ELR (cell line): ENCODE measurements around the gene PGF.
A peak's percentile ranks its signal among the peaks of the same experiment; 100 is the strongest.
"Not testable (repeated sequence)": the region's sequence is repeated elsewhere in the genome, so short reads cannot be mapped to it uniquely, and the experiment has no call there.

Experiments
- DNase-seq: peaks from one replicate; pipeline ENCODE4 v3.0.0-alpha.2; 2015; ENCODE audit warnings: low read depth

Gene PGF

GRCh38 chr14:74942181-74942580, 13.2 kb downstream of the PGF start:
- DNase-seq = no peak

- peak; percentile 76 for DNase-seq
These were observed 13.7 kb downstream of the PGF start for GRCh38 chr14:74941676-74942097.

- no peak for DNase-seq
These were observed 14.3 kb downstream of the PGF start for GRCh38 chr14:74940956-74941565.

DNA sequence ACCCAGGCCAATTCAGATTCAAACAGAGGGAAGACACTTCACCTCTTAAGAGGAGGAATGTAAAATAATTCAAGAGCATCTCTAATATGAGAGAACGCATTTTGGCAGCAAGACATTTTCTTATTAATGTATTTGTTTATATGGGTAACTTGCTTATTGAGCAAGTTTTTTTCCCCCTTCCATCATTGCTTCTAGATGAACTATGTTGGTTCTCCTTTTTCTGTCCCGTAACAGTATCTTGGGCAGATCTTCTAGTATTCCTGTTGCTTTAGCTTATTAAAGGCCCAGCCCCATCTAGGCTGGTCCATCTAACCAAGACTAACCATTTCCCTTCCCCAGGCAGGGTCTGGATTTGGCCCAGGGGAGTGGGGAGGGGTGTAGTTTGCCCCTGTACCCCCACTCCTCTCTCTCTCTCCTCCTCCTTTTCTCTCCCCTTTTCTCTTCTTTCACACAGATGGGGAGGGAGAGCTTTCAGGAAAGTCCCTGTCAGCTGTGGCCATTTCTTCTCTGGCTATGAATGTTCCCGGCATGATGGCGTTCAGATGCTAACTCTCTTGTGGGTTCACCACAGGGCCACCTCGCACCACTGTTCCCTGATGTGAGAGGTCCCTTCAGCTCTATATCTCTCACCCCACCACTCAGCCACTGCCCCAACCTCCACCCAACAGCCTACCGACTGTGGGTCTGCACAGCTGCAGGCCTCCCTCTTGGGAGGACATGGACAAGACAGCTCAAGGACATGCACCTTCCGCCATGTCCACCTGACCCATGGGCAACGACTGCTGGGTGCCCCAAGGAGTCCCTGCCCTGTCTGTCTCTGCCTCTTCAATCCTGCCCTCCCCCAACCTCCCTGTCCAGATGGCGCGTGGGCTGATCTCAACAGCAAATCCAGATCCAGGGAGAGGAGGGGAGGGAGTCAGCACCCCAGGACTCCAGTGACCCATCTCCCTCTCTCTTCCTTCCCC, 16.6 kb downstream of the PGF start:
- DNase-seq = no peak

- no peak for DNase-seq
These were observed 18.2 kb downstream of the PGF start for GRCh38 chr14:74937171-74937570.

DNA sequence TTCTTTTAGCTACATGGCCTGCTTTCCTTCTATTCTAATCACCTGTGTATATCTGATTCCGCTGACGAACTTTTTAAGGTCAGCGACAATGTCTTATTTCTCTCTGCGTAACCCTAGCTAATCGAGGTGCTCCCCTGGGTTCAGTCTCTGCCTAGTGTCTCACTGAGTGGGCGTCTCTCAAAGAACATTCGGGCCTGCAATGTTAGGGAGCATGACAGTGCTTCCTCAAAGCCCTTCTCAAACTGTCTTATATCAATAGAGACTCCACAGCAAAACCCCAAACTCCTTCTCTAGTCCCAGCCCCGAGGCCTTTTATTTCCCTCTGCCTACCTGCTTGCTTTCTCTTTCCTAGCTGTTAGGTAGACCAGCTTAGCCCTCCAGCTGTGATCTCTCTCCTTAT, 18.7 kb downstream of the PGF start:
- no peak for DNase-seq

DNA sequence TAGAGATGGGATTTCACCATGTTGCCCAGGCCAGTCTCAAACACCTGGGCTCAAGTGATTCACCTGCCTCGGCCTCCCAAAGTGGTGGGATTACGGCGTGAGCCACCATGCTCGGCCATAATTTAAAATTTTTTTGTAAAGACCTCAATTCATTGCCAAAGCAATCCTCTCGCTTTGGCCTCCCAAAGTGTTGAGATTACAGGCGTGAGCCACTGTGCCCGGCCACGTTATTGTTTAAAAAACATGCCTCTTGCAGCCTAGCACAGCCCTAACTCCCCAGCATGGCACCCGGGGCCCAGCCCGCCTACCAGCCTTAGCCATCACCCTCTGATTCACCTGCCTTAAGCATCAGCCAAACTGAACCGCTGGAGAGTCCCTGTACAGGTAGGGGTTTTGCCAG, 19.2 kb downstream of the PGF start:
- no peak for DNase-seq

DNA sequence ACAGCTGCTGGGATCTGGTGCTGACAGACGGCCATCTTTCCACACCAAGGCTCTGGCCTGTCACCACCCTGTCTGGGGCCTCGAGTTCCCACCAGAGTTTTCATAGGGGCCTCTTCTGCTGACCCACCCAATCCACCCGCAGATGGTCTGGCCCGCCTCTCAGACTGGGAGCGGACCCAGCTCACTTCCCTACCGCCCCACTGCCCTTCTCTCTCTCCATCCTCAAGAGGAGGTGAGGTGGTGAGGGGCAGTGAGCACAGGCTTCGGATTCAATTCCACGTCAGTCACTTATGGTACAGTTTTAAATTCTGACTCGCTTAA, 20.1 kb downstream of the PGF start:
- DNase-seq = no peak

- DNase-seq = no peak
These were observed 20.7 kb downstream of the PGF start for GRCh38 chr14:74934476-74935359.

DNA sequence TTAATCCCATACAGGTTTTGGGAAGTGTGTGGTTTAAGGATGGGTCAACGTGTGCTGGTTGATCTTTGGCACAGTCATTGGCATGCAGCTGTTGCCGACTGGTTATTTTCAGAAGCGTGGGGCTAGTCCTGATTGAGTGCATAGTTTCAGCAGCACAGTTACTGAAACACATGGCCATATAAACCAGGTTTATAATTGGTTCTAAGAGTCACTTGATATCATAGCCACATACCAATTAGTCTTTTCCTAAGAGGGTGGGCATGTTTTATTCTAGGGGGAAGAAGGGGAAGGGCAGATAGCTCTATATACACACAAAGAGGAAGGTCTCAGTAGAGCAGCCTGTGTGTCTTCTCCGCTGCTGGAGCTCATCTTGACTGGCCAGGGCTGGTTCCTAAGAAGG, 21.4 kb downstream of the PGF start:
- DNase-seq = no peak

DNA sequence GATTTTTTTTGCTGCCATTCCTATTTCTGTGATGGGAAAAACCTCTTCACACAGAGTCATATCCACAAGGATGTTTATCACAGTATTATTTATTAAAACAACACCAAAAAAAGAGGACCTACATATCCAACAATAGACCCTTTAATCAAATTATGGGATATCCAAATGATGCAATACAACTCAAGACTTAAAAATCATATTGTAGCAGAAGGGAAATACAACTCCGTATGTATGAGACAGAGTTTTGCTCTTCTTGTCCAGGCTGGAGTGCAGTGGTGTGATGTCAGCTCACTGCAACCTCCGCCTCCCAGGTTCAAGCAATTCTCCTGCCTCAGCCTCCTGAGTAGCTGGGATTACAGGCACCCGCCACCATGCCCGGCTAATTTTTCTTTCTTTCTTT, 22.5 kb downstream of the PGF start:
- DNase-seq = not testable (repeated sequence)

- DNase-seq = peak; percentile 20
These were observed 22.9 kb downstream of the PGF start for GRCh38 chr14:74932401-74932901.

- DNase-seq = not testable (repeated sequence)
These were observed 23.7 kb downstream of the PGF start for GRCh38 chr14:74931744-74932143.

- no peak for DNase-seq
These were observed 26.2 kb downstream of the PGF start for GRCh38 chr14:74929242-74929641.

DNA sequence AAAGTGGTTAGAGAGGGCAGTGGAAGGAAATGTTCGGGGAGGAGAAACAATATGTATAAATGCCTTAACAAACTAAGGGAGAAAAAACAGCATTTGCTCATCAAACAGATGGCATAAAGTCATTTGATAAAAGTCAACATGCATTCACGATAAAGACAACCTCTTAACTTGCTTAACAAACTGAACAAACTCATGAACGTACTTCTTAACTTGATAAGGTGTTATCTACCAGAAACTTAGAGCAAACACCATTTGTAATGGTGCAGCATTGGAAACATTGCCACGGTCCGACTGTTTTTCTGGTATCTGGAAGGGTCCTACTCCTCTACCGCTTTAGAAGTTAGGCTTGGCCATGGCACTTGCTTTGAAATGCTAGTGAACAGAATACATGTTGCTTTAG, 28.2 kb downstream of the PGF start:
- DNase-seq = no peak

DNA sequence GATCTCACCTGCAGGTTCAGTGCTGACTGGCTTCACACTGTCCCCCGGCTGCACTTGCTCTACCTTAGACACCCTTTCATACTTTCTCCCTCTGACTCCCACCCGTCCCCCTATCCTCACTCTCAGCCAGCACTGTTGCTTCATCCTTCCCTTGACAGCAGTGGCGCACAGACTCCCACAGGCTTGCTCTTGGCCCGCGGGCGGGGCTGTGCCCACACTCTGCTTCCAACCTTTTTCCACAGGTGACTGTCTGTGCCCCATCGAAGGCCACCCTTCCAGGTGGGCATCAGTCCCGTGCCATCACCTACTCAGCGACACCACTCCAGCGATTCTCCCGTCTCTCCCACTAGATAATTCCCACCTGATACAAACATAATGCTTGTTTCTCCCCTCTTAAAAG, 31.3 kb downstream of the PGF start:
- no peak for DNase-seq

- DNase-seq = peak; percentile 89
These were observed 32.5 kb downstream of the PGF start, which contains the start of gene RPS6KL1 for GRCh38 chr14:74922752-74923401. Gene RPS6KL1, minus strand, starts transcription at chr14:74923260. Its CDS starts 1,719 bp downstream, at chr14:74921541.

DNA sequence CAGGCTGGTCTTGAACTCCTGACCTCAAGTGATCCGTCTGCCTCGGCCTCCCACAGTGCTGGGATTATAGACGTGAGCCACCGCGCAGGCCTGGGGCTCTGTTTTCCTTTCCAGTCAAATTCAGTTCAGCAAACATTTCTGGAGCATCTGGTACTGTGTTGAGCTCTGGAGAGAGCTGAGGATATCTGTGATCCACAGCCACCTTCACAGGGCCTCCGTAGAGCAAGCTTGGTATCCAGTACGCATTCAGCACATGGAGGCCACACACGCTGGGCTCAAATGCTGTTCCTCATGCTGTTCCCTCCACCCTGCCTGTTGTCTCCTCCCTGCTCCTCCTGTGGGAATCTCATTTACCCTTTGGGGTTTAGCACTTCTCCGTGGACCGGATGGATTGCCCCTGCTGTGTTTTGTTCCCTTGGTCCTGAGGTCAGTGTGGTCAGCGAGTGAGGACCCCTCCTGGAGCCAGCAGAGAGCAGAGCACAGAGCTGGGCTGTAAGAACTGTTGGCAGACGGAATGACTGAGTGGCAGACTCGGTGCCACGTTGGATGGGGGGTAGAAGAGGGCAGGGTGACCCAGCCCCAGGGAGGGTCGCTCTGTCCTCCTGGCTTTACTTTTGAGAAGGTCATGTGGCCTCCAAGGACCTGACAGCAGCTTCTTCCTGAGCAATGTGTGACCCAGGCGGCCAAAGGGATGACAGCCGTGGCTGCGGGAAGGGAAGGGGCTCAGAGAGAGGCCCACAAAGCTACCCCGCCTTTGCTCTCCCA, 33.2 kb downstream of the PGF start:
- no peak for DNase-seq

GRCh38 chr14:74921053-74921620, 34.3 kb downstream of the PGF start:
- DNase-seq = no peak

- no peak for DNase-seq
These were observed 35.1 kb downstream of the PGF start for GRCh38 chr14:74920281-74920680.
